Hematopoietic multipotent progenitor cell (in vitro differentiated cells): Measurements from ENCODE around the gene HRH2. TPM values are rescaled to one million over a fixed set of nuclear protein-coding genes. Genes with fewer than 3 reads are reported as not detected.
"Not testable (repeated sequence)": the region's sequence is repeated elsewhere in the genome, so short reads cannot be mapped to it uniquely, and the experiment has no call there.

Experiments used
- DNase-seq, 3 donors: peaks; one replicate each; pipeline ENCODE4 v3.0.0-alpha.2; 2011 to 2015; ENCODE audit warnings: low read depth in 2 of 3, low spot score in 2 of 3
- total RNA-seq: library from RNA; depleted of rRNA; stranded (reverse); fragments of >200 nt; gene quantifications from one replicate; pipeline ENCODE4 v1.2.3, GENCODE V29; 2012

The HRH2 gene
- total RNA-seq, 1 donor, result 5.1 TPM

DNA sequence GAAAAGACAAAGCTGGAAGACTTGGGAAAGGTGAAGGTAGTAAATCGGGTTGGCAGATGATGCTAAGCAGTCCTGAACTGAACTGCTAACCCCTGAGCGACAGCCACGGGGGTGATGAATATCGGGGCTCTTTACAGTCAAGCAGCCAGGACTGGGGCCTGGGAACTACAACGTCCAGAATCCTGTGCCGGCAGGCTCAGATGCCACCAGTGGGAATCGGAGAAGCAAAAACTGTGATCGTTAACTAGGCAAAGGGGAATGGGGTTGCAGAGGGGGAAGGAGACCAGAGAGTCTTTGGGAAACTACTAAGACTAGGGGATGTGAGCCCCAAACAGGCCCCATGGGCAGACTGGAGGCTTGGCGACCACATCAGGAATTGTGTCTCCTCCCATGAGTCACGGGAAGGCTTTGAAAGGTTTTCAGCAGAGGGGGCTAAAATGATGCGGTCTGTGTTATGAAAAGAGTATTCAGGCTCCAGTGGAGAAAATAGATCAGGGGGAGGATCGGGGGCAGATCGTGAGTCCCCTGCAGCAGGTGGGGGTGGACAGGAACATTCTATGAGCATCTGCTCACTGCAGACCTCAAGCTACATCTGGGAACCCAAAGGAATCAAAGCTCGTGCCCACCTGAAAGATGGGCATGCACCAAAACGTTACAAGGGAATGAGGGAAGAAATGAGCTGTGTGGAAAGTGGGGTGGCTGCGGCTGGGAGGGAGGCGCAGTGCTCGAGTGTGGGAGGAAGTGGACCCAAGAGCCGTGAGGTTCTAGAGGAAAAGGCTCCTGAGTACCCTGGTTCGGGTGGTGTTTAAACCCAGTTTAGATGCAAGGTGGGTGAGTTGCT lies 53.8 kb downstream of the HRH2 start:
- no peak for DNase-seq

GRCh38 chr5:175712313-175712680 lies 54.4 kb downstream of the HRH2 start:
- DNase-seq, result no peak

DNA sequence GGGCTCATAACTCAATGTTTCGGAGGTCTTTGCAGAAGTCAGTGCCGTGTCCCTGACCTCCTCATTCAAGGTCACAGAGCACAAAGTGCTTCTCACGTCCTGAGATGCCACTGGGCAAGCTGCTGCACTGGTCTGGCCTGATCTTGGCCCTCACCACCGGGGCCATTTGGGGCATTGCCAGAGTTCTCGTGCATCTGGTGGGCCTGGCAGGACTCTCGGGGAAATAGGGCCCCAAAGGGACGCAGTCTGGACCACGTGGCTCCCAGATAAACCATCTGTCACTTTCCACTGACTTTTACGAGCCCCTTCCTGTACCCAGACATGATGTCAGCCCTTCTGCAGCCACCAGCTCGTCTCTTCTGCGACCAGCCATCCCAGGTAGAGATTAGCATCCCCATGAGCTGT lies 54.8 kb downstream of the HRH2 start:
- no peak for DNase-seq

DNA sequence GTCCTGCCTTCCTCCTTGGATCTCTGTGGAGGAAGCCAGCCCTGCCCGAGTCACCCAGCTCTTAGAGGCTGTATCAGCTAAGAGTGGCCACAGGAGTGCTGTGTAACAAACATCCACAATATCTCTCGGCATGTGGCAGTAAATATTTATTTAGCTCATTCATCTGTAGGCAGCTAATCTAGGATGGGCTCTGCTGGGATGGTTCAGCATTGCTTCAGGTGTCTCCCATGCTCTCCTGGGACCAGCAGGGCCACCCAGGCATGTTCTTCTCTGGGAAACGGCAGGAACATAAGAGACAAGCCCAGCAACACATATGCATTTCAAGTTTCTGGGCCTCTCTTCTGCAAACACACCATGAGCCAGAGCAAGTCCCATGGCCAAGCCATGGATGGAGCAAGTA lies 56.1 kb downstream of the HRH2 start:
- no peak for DNase-seq

DNA sequence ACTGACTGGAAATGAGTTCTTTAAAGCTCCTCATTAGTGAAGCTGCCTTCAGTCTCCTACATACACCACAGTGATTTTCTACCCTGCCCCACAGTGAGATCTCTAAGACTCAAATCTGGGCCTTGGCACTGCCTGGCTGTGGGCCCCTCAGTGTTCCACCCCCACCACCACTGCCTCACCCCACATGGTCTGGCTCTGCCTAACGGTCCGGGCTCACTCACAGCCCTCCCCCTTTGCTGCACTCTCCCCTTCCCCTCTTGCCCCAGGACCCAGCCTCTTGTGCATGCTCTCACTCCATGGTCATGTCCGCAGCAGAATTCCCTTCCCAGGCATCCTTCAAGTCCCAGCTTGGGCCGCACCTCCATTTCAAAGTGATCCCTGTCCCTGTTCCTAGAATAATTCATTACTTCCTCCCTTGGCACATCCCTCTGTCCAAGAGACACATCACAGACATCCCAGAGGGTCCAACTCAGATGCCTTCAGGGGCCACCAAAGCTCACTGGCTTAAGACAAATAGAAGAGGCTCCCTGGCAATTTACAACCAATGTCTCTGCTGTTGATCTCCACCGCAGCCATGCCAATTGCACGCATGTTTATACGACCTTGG lies 56.7 kb downstream of the HRH2 start:
- no peak for DNase-seq

DNA sequence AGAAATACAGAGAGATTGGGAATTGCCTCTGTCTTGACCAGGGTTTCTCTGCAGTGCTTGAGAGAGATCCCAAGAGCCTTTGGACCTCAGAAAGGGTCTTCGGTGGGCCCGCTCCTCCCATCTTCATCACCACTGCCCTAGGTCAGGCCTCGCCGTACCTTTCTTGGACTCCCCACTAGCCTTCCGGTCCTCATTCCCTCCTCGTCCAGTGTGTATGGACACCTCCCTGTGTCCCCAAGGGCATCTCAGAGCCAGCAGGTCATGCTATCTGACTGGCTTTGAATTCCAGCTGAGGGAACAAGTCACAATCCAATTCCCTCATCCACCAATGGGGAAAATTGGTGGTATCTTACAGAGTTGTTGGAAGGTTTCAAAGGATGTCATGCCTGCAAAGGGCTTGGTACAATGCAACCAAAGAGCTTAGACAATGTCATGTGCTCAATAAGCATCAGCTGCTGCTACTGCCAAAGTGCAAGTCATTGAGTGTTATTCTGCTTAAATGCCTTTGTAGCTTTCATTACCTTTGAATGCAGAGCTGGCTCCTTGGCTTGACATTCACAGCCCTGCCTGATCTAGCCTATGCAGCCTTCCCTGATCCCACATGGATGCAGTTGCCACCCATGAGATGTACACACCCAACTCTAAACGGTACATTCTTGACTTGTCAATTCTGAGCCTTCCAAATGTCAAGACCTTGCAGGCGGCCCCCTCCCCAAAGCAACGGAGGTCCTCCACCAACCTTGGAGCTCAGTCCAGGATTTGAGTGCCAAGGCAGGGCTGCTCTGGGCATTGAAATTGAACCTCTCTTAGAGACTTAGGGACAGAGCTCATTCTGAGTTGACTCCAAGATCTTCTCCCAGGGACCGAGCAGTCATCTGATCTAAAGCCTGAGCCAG lies 58.0 kb downstream of the HRH2 start:
- no peak for DNase-seq

- no peak for DNase-seq
These were observed 60.0 kb downstream of the HRH2 start for GRCh38 chr5:175717837-175718236.

DNA sequence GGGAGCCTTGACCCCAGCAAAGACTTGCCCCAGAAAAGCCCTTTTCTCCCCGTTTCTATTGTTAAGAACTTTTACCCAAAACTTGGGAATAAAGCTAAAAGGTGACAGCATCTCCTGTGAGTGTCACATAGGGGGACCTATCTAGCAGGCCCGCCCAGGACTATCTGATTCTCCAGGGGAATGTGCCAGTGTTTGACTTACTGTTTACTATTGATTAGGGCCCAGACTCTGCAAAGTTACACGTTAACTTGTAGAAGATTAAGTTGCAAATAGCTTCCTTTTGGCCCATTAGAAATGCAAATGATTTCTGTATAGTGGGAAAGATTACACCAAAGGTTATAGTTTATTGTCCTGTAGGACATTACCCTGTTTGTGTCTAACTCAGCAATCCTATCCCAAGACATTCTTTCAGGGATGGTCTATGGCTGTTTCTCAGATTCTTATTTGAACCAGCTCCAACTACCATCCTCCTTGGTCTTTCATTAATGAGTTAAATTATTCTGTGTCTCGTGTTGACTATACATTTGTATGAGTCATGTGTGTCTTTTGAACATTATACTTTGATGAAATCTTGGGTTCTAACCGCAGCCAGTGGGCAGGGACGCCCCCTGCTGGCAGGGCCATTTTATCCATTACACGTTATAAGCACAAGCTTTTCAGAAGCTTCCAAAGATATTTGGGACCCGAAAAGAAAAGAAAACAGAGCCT lies 60.7 kb downstream of the HRH2 start:
- peak; percentile 18 to 76 (median 62) for DNase-seq

DNA sequence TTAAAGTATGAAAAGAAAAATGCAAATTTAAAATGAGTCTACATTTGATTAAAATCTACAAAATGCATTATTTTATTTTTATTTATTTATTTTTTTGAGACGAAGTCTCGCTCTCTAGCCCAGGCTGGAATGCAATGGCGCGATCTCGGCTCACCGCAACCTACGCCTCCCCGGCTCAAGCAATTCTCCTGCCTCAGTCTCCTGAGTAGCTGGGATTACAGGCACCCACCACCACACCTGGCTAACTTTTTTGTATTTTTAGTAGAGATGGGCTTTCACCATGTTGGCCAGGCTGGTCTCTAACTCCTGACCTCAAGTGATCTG lies 61.2 kb downstream of the HRH2 start:
- not testable (repeated sequence) for DNase-seq

DNA sequence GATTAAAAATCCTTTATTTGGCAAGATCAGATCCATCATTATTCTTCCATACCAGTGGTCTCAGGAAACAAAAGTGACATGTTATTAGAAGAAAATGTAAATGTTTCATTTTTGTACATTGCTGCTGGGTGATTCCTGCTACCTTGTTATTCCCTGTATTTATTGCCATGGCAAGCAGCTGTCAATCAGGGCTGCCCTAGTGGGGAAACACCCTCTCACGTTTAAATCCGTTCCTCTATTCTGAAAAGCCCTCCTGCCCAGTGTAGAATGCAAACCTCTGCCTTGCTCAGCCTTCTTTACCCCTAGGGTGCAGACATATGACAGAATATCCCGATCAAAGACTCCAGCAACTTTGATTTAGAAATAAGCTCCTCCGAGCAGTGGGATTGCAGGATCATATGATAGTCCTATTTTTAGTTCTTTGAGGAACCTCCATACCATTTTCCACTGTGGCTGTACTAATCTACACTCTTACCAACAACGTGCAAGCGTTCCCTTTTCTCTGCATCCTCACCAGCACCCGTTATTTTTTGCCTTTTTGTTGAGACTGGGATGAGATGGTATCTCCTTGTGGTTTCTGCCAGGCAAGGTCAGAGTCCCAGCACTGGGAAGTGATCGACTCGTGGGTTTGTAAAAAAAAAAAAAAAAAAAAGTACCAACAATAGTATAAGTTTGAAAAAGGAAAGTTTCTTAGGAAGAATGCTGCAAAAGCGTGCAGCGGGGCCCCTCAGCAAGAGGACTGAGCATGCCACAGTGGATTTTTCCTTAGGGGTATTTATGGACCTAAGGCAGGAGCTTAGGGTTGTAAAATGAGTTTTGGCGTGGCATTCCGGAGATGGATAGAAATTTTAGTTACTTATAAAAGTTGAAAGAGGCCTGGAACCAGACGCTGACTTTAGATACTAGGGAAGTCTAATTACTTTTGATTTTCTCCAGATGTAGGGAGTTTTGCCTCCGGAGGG lies 66.7 kb downstream of the HRH2 start:
- DNase-seq, result no peak

- no peak for DNase-seq
These were observed 70.4 kb downstream of the HRH2 start for GRCh38 chr5:175728316-175728715.

DNA sequence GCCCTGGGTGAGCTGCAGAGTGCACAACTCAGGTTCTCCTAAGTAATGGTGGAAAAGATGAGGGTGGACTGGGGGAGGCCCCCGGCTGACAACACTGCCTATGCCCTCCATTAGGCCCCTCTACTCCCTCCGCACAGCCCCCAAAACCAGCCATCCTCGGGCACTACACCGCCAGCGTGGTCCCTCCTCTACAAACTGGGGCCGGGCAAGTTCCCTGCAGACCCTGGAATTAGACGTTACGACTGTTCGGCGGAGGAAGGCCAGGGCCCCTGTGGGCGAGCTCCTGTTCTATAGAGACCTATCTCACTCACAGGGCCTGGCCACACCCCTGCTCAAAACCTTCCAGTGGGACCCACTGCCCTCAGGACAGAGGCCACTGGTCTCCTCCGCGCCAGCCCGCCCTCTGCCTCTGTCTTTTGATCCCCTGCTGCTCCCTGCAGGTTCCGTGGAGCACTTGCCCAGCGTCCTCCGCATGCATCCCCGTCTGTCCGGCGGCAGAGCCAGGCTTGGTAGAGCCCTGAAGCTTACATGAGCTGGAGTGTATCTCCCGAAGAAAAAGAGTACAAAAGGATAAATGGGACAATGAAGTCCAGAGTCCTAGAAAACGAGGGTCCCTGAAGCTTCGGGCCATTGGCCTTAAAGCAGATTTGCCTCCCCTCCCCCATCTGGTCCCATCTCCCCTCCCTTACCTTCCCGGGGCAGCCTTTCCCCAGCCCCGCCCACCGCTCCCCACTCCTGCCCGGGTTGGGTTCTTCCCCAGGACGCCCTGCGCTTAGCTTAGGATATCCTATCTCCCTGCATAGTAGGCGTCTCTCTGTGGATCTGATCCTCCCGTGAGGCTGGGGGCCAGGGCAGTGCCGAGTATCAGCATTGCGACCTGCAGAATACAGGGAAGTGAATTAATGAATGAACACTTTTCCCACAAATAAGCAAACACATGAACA lies 71.3 kb downstream of the HRH2 start:
- peak in 2 of 3 donors; percentile 11 to 20 for DNase-seq

- DNase-seq, result peak; percentile 70 to 90 (median 83)
These were observed 72.0 kb downstream of the HRH2 start for GRCh38 chr5:175729829-175730277.

GRCh38 chr5:175731172-175731571 lies 73.3 kb downstream of the HRH2 start:
- DNase-seq, result no peak

DNA sequence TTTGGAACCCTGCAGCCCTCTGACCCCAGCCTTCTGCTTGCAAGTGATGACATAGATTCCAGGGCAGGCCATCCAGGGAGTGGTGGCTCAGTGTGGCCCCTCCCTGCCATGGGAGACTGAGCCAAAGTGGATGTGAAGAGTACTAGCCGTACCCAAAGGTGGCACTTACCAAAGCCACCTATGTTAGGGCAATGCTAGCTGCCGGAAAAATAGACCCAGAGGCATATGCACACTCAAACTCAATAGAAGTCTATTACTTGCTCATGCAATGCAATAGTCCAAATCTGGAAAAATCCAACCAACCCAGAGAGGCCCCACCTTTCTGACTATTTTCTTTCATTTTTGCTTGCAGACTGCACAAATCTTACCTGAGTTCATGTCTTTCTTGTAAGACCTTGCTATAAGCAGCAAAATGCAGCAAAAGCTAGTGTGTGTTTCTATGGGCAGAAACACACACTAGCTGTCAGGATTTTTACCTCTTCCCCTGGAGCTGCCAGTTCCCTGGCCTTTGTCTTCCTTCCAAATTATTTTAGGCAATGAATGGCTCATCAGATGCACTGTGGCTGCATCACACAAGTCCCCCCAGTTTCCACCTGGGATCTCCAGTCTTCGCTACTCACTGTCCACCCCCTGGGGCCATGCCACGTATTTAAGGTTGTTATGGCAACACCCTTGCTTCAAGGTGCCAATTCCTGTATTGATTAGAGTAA lies 74.0 kb downstream of the HRH2 start:
- no peak for DNase-seq

GRCh38 chr5:175733017-175733416 lies 75.1 kb downstream of the HRH2 start:
- DNase-seq, result no peak

- no peak for DNase-seq
These were observed 76.1 kb downstream of the HRH2 start for GRCh38 chr5:175734016-175734415.

GRCh38 chr5:175734501-175734900 lies 76.6 kb downstream of the HRH2 start:
- DNase-seq, result no peak
